ENCODE results near the gene LARGE1.
"Not testable (repeated sequence)": the region's sequence is repeated elsewhere in the genome, so short reads cannot be mapped to it uniquely, and the experiment has no call there.

Gene LARGE1

GRCh38 chr22:33476716-33477115, 443.6 kb downstream of the LARGE1 start:
- no peak for DNase-seq (ENCODE audit: low read depth in 2 of 2)

- DNase-seq (ENCODE audit: low read depth in 2 of 2): no peak
These were observed 444.1 kb downstream of the LARGE1 start for GRCh38 chr22:33476206-33476605.

- no peak for DNase-seq (ENCODE audit: low read depth in 2 of 2)
These were observed 445.7 kb downstream of the LARGE1 start for GRCh38 chr22:33474587-33474986.

- DNase-seq (ENCODE audit: low read depth in 2 of 2): no peak
These were observed 447.6 kb downstream of the LARGE1 start for GRCh38 chr22:33472462-33473344.

- no peak for DNase-seq (ENCODE audit: low read depth in 2 of 2)
These were observed 449.8 kb downstream of the LARGE1 start for GRCh38 chr22:33470456-33470855.

- no peak for DNase-seq (ENCODE audit: low read depth in 2 of 2)
These were observed 452.6 kb downstream of the LARGE1 start for GRCh38 chr22:33467620-33468095.

- no peak for DNase-seq (ENCODE audit: low read depth in 2 of 2)
These were observed 453.2 kb downstream of the LARGE1 start for GRCh38 chr22:33467080-33467479.

- DNase-seq (ENCODE audit: low read depth in 2 of 2): no peak
These were observed 454.7 kb downstream of the LARGE1 start for GRCh38 chr22:33465554-33465953.

- no peak for DNase-seq (ENCODE audit: low read depth in 2 of 2)
These were observed 455.6 kb downstream of the LARGE1 start for GRCh38 chr22:33464698-33465097.

GRCh38 chr22:33461698-33462434, 458.4 kb downstream of the LARGE1 start:
- no peak for DNase-seq (ENCODE audit: low read depth in 2 of 2)

GRCh38 chr22:33461245-33461644, 459.0 kb downstream of the LARGE1 start:
- DNase-seq (ENCODE audit: low read depth in 2 of 2): not testable (repeated sequence)

GRCh38 chr22:33459137-33459536, 461.1 kb downstream of the LARGE1 start:
- DNase-seq (ENCODE audit: low read depth in 2 of 2): no peak

- DNase-seq (ENCODE audit: low read depth in 2 of 2): no peak
These were observed 463.8 kb downstream of the LARGE1 start for GRCh38 chr22:33456511-33456910.

- no peak for DNase-seq (ENCODE audit: low read depth in 2 of 2)
These were observed 465.2 kb downstream of the LARGE1 start for GRCh38 chr22:33455036-33455435.

GRCh38 chr22:33451866-33452469, 468.3 kb downstream of the LARGE1 start:
- no peak for DNase-seq (ENCODE audit: low read depth in 2 of 2)

- DNase-seq (ENCODE audit: low read depth in 2 of 2): no peak
These were observed 469.5 kb downstream of the LARGE1 start for GRCh38 chr22:33450756-33451155.

GRCh38 chr22:33447733-33448132, 472.5 kb downstream of the LARGE1 start:
- no peak for DNase-seq (ENCODE audit: low read depth in 2 of 2)

GRCh38 chr22:33443683-33444082, 476.6 kb downstream of the LARGE1 start:
- DNase-seq (ENCODE audit: low read depth in 2 of 2): no peak

GRCh38 chr22:33440756-33441155, 479.5 kb downstream of the LARGE1 start:
- no peak for DNase-seq (ENCODE audit: low read depth in 2 of 2)

- DNase-seq (ENCODE audit: low read depth in 2 of 2): no peak
These were observed 482.0 kb downstream of the LARGE1 start for GRCh38 chr22:33438273-33438672.

GRCh38 chr22:33431300-33431699, 489.0 kb downstream of the LARGE1 start:
- DNase-seq (ENCODE audit: low read depth in 2 of 2): no peak

- no peak for DNase-seq (ENCODE audit: low read depth in 2 of 2)
These were observed 491.0 kb downstream of the LARGE1 start for GRCh38 chr22:33429281-33429680.

Measured in activated CD4-positive, alpha-beta T cell treated with anti-CD3 and anti-CD28 coated beads for 24 hours (primary cell).